Stimulated activated CD8-positive, alpha-beta memory T cell treated with anti-CD3 and anti-CD28 coated beads, Interleukin-12 subunit alpha, Interleukin-12 subunit beta, amount 100 ng/mL, for 4 hours (primary cell): ENCODE results near the gene VEZF1.

Experiments
- DNase-seq: peaks from one replicate; pipeline ENCODE4 v3.0.0-alpha.2; 2020; ENCODE audit warnings: low read depth

Gene VEZF1

GRCh38 chr17:57949649-57950048, 38.4 kb downstream of the VEZF1 start:
- no peak for DNase-seq

- DNase-seq: no peak
Observed at GRCh38 chr17:57948555-57949420, 39.3 kb downstream of the VEZF1 start.

GRCh38 chr17:57948169-57948554, 39.9 kb downstream of the VEZF1 start:
- DNase-seq: no peak

GRCh38 chr17:57947369-57947768, 40.7 kb downstream of the VEZF1 start:
- DNase-seq: no peak

GRCh38 chr17:57946798-57947358, 41.2 kb downstream of the VEZF1 start:
- no peak for DNase-seq

- DNase-seq: no peak
Observed at GRCh38 chr17:57945996-57946797, 41.9 kb downstream of the VEZF1 start.

GRCh38 chr17:57944908-57945307, 43.1 kb downstream of the VEZF1 start:
- DNase-seq: no peak

- DNase-seq: no peak
Observed at GRCh38 chr17:57943645-57944044, 44.4 kb downstream of the VEZF1 start.

- DNase-seq: no peak
Observed at GRCh38 chr17:57943140-57943539, 44.9 kb downstream of the VEZF1 start.

- DNase-seq: no peak
Observed at GRCh38 chr17:57941384-57942370, 46.4 kb downstream of the VEZF1 start.

GRCh38 chr17:57940653-57941329, 47.3 kb downstream of the VEZF1 start:
- no peak for DNase-seq

GRCh38 chr17:57940231-57940630, 47.8 kb downstream of the VEZF1 start:
- DNase-seq: no peak

GRCh38 chr17:57939797-57940196, 48.3 kb downstream of the VEZF1 start:
- DNase-seq: no peak

- no peak for DNase-seq
Observed at GRCh38 chr17:57938061-57938502, 50.0 kb downstream of the VEZF1 start.

- no peak for DNase-seq
Observed at GRCh38 chr17:57937492-57937891, 50.6 kb downstream of the VEZF1 start.

GRCh38 chr17:57935833-57936807, 51.9 kb downstream of the VEZF1 start:
- no peak for DNase-seq

GRCh38 chr17:57931488-57932137, 56.4 kb downstream of the VEZF1 start:
- no peak for DNase-seq

GRCh38 chr17:57930239-57930638, 57.8 kb downstream of the VEZF1 start:
- no peak for DNase-seq

GRCh38 chr17:57929386-57929785, 58.7 kb downstream of the VEZF1 start:
- no peak for DNase-seq
